Left renal cortex interstitium (tissue), 4 donors: Measurements from ENCODE around the gene NFATC4. TPM values are rescaled to one million over a fixed set of nuclear protein-coding genes. Genes with fewer than 3 reads are reported as not detected.

Experiments used
- DNase-seq, 4 donors: peaks; one replicate each; pipeline ENCODE4 v3.0.0-alpha.2; 2013; ENCODE audit warnings: low read depth in 4 of 4, low spot score in 2 of 4, missing footprints in 1 of 4
- polyA plus RNA-seq, 4 donors: library from polyadenylated mRNA; unstranded; fragments of 120-200 nt; gene quantifications; one replicate each; pipeline ENCODE4 v1.2.1, GENCODE V29; 2013; ENCODE audit not compliant: insufficient read length in 4 of 4

Gene NFATC4
- polyA plus RNA-seq, 4 donors: 49.8 to 95.6 (median 72.3) TPM

- DNase-seq: no peak
Observed at GRCh38 chr14:24404814-24405213, 36.8 kb downstream of the NFATC4 start.

- no peak for DNase-seq
Observed at GRCh38 chr14:24406416-24406815, 38.4 kb downstream of the NFATC4 start.

- DNase-seq: no peak
Observed at GRCh38 chr14:24407608-24408325, 39.8 kb downstream of the NFATC4 start.

- no peak for DNase-seq
Observed at GRCh38 chr14:24408764-24409163, 40.8 kb downstream of the NFATC4 start.

- no peak for DNase-seq
Observed at GRCh38 chr14:24409192-24409591, 41.2 kb downstream of the NFATC4 start.

DNA sequence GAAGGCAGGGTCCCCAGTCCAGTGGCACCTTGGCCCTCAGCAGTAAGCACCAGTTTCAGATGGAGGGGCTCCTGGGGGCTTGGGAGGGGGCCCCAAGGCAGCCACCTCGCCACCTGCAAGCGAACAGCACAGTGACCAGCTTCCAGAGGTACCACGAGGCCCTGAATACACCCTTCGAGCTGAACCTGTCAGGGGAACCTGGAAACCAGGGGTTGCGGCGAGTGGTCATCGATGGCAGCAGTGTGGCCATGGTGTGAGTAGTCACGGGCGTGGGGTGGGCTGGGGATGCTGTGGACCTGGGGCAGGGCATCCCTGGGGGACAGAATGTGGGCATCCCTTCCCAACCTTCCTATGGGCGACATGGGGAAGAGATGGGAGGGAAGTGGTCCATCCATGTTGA lies 42.0 kb downstream of the NFATC4 start:
- DNase-seq: no peak

GRCh38 chr14:24411443-24412389 lies 43.7 kb downstream of the NFATC4 start:
- no peak for DNase-seq

DNA sequence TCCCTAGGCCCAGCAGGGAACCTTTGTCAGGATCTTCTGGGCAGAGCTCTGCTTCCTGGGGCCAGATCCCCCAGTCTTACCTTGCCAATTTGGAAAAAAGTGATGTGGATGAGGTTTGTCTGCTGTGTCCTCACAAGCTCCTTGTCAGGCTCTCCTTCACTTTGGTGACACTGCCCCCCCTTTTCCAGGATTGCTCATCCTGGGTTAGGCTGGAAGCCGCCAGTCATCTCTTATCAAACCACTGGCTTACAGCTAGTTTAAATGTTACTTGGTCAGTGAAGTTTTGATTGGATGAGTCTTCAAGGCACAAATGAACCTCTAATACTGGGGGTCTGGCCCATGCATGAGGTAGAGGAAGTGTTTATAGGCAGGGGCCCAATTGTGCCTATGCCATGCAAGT lies 46.1 kb downstream of the NFATC4 start:
- DNase-seq: no peak

DNA sequence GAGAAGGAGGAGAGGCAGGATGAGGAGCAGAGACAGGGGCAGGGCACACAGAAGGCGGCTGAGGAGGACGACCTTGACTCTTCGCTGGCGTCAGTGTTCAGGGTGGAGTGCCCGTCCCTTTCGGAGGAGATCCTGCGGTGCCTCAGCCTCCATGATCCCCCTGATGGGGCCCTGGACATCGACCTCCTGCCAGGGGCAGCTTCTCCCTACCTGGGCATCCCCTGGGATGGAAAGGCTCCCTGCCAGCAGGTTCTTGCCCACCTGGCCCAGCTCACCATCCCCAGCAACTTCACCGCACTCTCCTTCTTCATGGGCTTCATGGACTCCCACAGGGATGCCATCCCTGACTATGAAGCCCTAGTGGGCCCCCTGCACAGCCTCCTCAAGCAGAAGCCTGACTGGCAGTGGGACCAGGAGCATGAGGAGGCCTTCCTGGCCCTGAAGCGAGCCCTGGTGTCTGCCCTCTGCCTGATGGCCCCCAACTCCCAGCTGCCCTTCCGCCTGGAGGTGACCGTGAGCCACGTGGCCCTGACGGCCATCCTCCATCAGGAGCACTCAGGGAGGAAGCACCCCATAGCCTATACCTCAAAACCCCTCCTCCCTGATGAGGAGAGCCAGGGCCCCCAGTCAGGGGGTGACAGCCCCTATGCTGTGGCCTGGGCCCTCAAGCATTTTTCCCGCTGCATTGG lies 46.9 kb downstream of the NFATC4 start:
- no peak for DNase-seq

GRCh38 chr14:24415421-24416253 lies 47.7 kb downstream of the NFATC4 start:
- DNase-seq: no peak

- DNase-seq: no peak
Observed at GRCh38 chr14:24416254-24416931, 48.4 kb downstream of the NFATC4 start.

DNA sequence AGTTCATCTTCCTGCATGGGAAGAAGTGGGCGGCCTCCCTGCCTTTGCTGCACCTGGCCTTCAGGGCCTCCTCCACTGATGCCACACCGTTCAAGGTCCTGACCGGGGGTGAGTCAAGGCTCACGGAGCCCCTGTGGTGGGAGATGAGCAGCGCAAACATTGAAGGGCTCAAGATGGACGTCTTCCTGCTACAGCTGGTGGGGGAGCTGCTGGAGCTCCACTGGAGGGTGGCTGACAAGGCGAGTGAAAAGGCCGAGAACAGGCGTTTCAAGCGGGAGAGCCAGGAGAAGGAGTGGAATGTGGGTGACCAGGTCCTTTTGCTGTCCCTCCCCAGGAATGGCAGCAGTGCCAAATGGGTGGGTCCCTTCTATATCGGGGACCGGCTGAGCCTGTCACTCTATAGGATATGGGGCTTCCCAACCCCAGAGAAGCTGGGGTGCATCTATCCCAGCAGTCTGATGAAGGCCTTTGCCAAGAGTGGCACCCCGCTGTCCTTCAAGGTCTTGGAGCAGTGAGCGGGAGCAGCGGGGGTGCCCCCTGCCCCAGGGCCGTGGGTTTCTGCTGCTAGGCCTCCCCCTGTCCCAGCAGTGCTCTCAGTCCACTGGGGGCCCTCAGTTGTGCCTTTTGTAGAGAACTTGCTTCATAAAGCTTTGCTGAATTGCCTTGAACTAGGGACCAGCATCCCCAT lies 49.1 kb downstream of the NFATC4 start:
- DNase-seq: no peak

GRCh38 chr14:24417832-24418491 lies 50.0 kb downstream of the NFATC4 start:
- DNase-seq: no peak

DNA sequence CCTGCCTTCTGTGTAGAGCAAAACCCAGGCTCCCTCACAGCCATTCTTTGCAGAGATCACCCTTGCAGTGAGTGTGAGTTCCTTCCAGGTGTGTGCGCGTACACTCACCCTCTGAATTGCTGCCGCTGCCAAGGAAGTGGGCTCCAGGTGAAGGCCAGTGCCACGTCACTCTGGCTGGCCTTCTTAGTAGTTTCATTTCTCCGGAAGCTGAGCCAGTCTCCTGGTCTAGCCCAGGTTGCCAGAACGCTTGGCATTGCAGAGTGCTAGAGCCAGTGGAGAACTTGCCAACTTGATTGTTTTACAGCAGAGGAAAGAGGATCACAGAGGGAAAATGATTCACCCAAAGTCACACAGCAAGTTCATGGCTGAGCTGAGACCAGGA lies 50.5 kb downstream of the NFATC4 start:
- no peak for DNase-seq

- no peak for DNase-seq
Observed at GRCh38 chr14:24422261-24422660, 54.3 kb downstream of the NFATC4 start.

DNA sequence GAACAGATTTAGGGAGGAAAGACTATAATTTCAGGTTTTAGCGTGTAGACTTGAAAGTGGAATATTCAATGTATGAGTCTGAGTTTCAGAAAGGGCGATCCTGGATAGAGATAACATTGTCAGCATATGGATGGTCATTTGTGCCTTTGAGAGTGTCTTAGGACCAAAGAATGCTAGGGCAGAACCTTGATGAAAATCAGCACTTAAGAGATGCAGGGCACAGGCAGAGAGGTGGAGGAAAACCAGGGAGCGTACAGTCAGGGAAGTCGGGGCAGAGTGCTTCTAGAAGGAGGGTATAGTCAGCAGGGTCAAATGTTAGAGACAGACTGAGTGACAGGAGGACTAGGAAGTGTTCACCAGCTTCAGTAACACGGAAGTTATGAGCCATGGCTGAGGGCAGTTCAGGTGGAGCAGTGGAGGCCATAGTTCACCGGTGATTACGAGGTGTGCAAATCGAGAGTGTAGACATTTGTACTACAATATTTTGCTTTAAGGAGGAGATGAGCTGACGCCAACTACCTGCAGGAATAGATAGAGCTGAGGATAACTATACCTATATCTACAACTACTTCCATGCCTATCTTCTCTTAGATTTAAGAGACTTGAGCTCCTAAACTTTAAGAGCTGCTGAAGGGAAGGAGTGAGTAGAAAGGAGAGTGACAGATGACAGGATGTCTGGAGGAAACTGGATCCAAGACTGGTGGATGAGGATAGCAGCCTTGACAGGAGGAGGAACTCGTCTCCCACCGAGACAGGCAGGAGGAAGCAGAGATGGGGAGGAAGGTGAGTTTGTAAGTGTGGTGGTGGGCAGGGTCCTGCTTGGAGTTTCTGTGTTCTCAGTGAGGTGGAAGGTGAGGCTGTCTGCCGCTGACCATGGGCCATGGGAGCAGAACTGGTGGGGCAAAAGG lies 55.0 kb downstream of the NFATC4 start:
- no peak for DNase-seq

DNA sequence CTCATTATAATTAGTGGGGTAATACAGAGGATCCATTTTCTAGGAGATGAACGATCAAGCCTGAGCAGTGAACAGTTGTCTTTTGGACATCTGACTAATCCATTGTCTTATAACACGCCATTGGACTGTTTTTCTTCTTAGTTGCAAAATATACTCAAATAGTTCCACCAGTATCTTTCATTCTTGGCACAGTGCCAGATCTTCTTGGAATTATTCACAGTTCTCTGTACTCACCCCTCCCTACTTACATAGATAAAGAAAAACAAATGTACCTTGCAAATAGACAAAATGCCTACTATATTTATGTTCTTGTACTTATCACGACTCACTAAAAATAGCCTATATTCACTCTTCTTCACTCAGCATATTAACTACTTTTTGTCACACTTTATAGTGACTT lies 57.7 kb downstream of the NFATC4 start:
- DNase-seq: no peak
